NCI-H2029 (cell line): ENCODE results near the gene SUPT4H1.

ENCODE experiments used
- DNase-seq: peaks from one replicate; lab custom pipeline; 2025; lab: John Stamatoyannopoulos, UW

Gene SUPT4H1

GRCh38 chr17:58380207-58381123 lies 28.5 kb upstream of the SUPT4H1 start:
- DNase-seq = no peak

- DNase-seq = no peak
Observed at GRCh38 chr17:58379511-58379824, 27.5 kb upstream of the SUPT4H1 start.

GRCh38 chr17:58378733-58379510 lies 26.9 kb upstream of the SUPT4H1 start:
- no peak for DNase-seq

GRCh38 chr17:58377661-58378060 lies 25.7 kb upstream of the SUPT4H1 start:
- DNase-seq = no peak

- DNase-seq = no peak
Observed at GRCh38 chr17:58377093-58377601, 25.1 kb upstream of the SUPT4H1 start.

GRCh38 chr17:58376472-58377000 lies 24.5 kb upstream of the SUPT4H1 start:
- no peak for DNase-seq

- no peak for DNase-seq
Observed at GRCh38 chr17:58375811-58376210, 23.8 kb upstream of the SUPT4H1 start.

GRCh38 chr17:58375256-58375655 lies 23.3 kb upstream of the SUPT4H1 start:
- no peak for DNase-seq

GRCh38 chr17:58373923-58374322 lies 21.9 kb upstream of the SUPT4H1 start:
- no peak for DNase-seq

- no peak for DNase-seq
Observed at GRCh38 chr17:58373003-58373402, 21.0 kb upstream of the SUPT4H1 start.

GRCh38 chr17:58371300-58371950 lies 19.4 kb upstream of the SUPT4H1 start:
- no peak for DNase-seq

- no peak for DNase-seq
Observed at GRCh38 chr17:58370716-58371115, 18.7 kb upstream of the SUPT4H1 start.

- DNase-seq = no peak
Observed at GRCh38 chr17:58370309-58370708, 18.3 kb upstream of the SUPT4H1 start.

GRCh38 chr17:58369214-58370031 lies 17.4 kb upstream of the SUPT4H1 start:
- DNase-seq = no peak

GRCh38 chr17:58368860-58369213 lies 16.8 kb upstream of the SUPT4H1 start:
- no peak for DNase-seq

- DNase-seq = no peak
Observed at GRCh38 chr17:58367461-58367860, 15.5 kb upstream of the SUPT4H1 start.

- no peak for DNase-seq
Observed at GRCh38 chr17:58365980-58366595, 14.1 kb upstream of the SUPT4H1 start.

- no peak for DNase-seq
Observed at GRCh38 chr17:58365185-58365979, 13.4 kb upstream of the SUPT4H1 start.

GRCh38 chr17:58364270-58364942 lies 12.4 kb upstream of the SUPT4H1 start:
- DNase-seq = no peak
